ENCODE results near the gene CAMK2A. TPM values are rescaled to one million over a fixed set of nuclear protein-coding genes. Genes with fewer than 3 reads are reported as not detected.

Gene CAMK2A
- polyA plus RNA-seq, 1 of the 3 experiments (the other 2 are of a cell fraction): 0.10 TPM

GRCh38 chr5:150335778-150336177 lies 46.2 kb upstream of the CAMK2A start (continued):
- TF ChIP-seq, protein P1, sequence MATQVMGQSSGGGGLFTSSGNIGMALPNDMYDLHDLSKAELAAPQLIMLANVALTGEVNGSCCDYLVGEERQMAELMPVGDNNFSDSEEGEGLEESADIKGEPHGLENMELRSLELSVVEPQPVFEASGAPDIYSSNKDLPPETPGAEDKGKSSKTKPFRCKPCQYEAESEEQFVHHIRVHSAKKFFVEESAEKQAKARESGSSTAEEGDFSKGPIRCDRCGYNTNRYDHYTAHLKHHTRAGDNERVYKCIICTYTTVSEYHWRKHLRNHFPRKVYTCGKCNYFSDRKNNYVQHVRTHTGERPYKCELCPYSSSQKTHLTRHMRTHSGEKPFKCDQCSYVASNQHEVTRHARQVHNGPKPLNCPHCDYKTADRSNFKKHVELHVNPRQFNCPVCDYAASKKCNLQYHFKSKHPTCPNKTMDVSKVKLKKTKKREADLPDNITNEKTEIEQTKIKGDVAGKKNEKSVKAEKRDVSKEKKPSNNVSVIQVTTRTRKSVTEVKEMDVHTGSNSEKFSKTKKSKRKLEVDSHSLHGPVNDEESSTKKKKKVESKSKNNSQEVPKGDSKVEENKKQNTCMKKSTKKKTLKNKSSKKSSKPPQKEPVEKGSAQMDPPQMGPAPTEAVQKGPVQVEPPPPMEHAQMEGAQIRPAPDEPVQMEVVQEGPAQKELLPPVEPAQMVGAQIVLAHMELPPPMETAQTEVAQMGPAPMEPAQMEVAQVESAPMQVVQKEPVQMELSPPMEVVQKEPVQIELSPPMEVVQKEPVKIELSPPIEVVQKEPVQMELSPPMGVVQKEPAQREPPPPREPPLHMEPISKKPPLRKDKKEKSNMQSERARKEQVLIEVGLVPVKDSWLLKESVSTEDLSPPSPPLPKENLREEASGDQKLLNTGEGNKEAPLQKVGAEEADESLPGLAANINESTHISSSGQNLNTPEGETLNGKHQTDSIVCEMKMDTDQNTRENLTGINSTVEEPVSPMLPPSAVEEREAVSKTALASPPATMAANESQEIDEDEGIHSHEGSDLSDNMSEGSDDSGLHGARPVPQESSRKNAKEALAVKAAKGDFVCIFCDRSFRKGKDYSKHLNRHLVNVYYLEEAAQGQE (IDR thresholded peaks at IDR 0.05; ENCODE audit: low read depth, low read length): no peak
- TF ChIP-seq TEAD4 (IDR thresholded peaks at IDR 0.05; ENCODE audit: borderline replicate concordance, insufficient read depth): no peak
- no peak for TF ChIP-seq RAD21 (IDR thresholded peaks at IDR 0.05; ENCODE audit: low read length)
- no peak for TF ChIP-seq GATA2 (CRISPR knock-in tag; IDR thresholded peaks at IDR 0.05)
- TF ChIP-seq SIN3A (IDR thresholded peaks at IDR 0.05; ENCODE audit: borderline replicate concordance, low read depth, low read length): no peak
- TF ChIP-seq, protein P2, sequence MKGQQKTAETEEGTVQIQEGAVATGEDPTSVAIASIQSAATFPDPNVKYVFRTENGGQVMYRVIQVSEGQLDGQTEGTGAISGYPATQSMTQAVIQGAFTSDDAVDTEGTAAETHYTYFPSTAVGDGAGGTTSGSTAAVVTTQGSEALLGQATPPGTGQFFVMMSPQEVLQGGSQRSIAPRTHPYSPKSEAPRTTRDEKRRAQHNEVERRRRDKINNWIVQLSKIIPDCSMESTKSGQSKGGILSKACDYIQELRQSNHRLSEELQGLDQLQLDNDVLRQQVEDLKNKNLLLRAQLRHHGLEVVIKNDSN (IDR thresholded peaks at IDR 0.05; ENCODE audit: borderline replicate concordance, low read depth): no peak
- TF ChIP-seq IRF3 (IDR thresholded peaks at IDR 0.05; ENCODE audit: low read depth, low read length): no peak
- TF ChIP-seq YY1 (IDR thresholded peaks at IDR 0.05; ENCODE audit: low read depth): no peak

DNA sequence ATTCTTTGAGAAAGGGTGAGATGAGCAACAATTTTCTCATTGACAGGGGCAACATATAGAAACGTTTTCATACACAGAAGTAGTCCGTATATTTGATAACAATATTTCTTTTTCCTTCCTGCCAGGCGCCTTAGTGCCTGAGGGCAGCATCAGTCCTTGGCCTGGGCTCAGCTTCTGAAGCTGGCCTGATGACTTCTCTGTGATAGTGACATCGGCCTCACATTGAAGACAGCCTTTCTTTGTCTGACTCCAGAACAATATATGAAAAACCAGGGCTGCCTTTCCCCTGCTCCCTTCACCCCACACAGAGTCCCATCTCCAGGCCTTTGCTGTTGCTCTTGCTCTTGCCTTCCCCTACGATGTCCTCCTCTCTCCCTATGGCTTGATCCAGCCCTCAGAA lies 43.8 kb upstream of the CAMK2A start:
- Histone ChIP-seq H3K9me2 (no peaks in the 10 kb centered on the region), H3K36me3 (replicated peaks in 1 of 2; ENCODE audit: control insufficient read depth in 1 of 2, insufficient read depth in 2 of 2, low read length in 1 of 2) (no peaks in the 10 kb centered on the region), H3K9me3 (no peaks in the 10 kb centered on the region), H3K4me1 (ENCODE audit: control insufficient read depth in 1 of 2, insufficient read depth in 2 of 2, low read depth in 1 of 2, low read length in 1 of 2) (peaks cover 0 to 4% of the 10 kb centered on the region in 2 experiments; a peak in 1 of 4 replicates), H3K4me2 (no peak overlapping the region), H3K27me3 (ENCODE audit: insufficient read depth) (no peaks in the 10 kb centered on the region), H3K27ac (ENCODE audit: low read depth in 2 of 2, low read length in 1 of 2) (no peak overlapping the region), H2AFZ (ENCODE audit: low read depth) (no peak overlapping the region), H3K79me2 (ENCODE audit: insufficient read depth) (no peaks in the 10 kb centered on the region), H3K4me3 (ENCODE audit: low read depth in 2 of 2, low read length in 1 of 2) (no peak overlapping the region), H3F3A (replicated peaks; ENCODE audit: insufficient read depth) (no peaks in the 10 kb centered on the region), H3K9ac (no peak overlapping the region), H4K20me1 (ENCODE audit: insufficient read depth) (no peaks in the 10 kb centered on the region)
- whole genome bisulfite sequencing (ENCODE audit: low lambda C conversion rate): 72% methylated on average over 5 of the region's 5 CpGs
- POLR2A ChIA-PET: interaction anchor here (1.1 kb wide), 1 partner anchor 17 kb away, joined by 3 read pairs; no protein-coding TSS in a partner anchor
- CTCF ChIA-PET: interaction anchor here (1.3 to 1.6 kb wide), 2 partner anchors 9 to 17 kb away, joined by 3 to 5 read pairs; no protein-coding TSS in a partner anchor
- no peak for DNase-seq
- TF ChIP-seq RXRA (IDR thresholded peaks at IDR 0.05; ENCODE audit: borderline replicate concordance, low read depth) (no peak), TCF12 (IDR thresholded peaks at IDR 0.05) (no peak), SMC3 (IDR thresholded peaks at IDR 0.05; ENCODE audit: low read depth, low read length) (no peak), JUND (IDR thresholded peaks at IDR 0.05) (no peak), RAD21 (IDR thresholded peaks at IDR 0.05; ENCODE audit: low read length) (no peak), TAF1 (IDR thresholded peaks at IDR 0.05; ENCODE audit: borderline replicate concordance, low read depth, low read length) (no peak), CTCF (IDR thresholded peaks at IDR 0.05) (no peak), USF2 (IDR thresholded peaks at IDR 0.05; ENCODE audit: borderline replicate concordance, low read depth, low read length) (no peak), IRF3 (IDR thresholded peaks at IDR 0.05; ENCODE audit: low read depth, low read length) (no peak), MAX (IDR thresholded peaks at IDR 0.05; ENCODE audit: low read depth) (no peak)
- TF ChIP-seq, protein P1 (IDR thresholded peaks at IDR 0.05; ENCODE audit: low read depth, low read length): no peak
